Retinal pigment epithelial cell (primary cell): Measurements from ENCODE around the gene HEXD.

Experiments
- DNase-seq: peaks from one replicate; pipeline ENCODE4 v3.0.0-alpha.2; 2010; ENCODE audit warnings: low read depth
- H3K4me3 ChIP-seq: 2 replicates; pipeline ENCODE4 v1.5.1; 2011; ENCODE audit warnings: mild to moderate bottlenecking, low read length, control low read depth, moderate library complexity
- TF ChIP-seq, protein P1 (sequence below): conservative IDR thresholded peaks from 2 replicates; pipeline ENCODE4 v1.5.1; 2011; ENCODE audit warnings: low read depth, low read length, control low read depth, inconsistent platforms

Gene HEXD

GRCh38 chr17:82468692-82469091, 50.5 kb downstream of the HEXD start:
- no peak overlapping the region for H3K4me3 ChIP-seq
- TF ChIP-seq, protein P1, sequence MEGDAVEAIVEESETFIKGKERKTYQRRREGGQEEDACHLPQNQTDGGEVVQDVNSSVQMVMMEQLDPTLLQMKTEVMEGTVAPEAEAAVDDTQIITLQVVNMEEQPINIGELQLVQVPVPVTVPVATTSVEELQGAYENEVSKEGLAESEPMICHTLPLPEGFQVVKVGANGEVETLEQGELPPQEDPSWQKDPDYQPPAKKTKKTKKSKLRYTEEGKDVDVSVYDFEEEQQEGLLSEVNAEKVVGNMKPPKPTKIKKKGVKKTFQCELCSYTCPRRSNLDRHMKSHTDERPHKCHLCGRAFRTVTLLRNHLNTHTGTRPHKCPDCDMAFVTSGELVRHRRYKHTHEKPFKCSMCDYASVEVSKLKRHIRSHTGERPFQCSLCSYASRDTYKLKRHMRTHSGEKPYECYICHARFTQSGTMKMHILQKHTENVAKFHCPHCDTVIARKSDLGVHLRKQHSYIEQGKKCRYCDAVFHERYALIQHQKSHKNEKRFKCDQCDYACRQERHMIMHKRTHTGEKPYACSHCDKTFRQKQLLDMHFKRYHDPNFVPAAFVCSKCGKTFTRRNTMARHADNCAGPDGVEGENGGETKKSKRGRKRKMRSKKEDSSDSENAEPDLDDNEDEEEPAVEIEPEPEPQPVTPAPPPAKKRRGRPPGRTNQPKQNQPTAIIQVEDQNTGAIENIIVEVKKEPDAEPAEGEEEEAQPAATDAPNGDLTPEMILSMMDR, result no peak
- DNase-seq, result no peak

GRCh38 chr17:82470065-82470464, 51.9 kb downstream of the HEXD start:
- H3K4me3 ChIP-seq, result no peak overlapping the region
- no peak for DNase-seq
- TF ChIP-seq, protein P1, result no peak

DNA sequence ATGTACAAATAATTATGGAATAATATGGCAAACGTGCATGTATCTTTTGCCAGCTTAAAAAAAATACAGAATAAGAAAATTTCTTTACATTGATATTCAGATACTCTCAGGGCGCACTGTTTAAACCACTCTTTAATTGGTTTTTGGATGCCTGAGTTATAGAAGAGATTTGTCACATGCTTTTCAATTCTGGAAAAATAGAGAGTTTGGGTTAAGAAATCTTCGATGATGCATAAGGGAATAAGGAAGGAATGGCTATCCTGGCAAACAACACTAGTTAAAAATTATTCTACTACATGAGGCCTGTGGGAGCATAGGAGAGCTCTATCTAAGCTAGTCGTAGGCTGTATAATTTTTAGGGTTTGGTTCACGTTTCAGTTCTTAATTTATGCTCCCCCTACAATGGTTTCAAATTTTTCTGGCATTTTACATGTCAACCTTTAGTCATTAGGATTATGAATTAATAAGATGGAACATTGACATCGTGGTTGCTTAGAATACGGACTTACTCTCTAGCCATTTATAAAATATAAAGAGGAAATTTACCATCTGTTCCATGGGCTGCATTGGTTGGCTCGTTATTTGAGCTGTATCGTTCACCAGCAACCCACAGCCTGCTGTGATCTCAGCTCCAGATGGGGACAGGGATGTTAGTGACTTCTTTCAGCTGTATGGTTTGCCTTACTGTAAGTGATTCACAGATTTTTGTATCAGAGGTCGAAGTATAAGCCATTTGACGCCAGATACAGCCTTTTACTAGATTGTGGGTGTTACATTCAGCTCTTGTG, 56.3 kb downstream of the HEXD start:
- TF ChIP-seq, protein P1, result no peak
- DNase-seq, result no peak
- no peak overlapping the region for H3K4me3 ChIP-seq

- no peak for DNase-seq
- TF ChIP-seq, protein P1, result no peak
Observed at GRCh38 chr17:82475458-82475857, 57.3 kb downstream of the HEXD start.

DNA sequence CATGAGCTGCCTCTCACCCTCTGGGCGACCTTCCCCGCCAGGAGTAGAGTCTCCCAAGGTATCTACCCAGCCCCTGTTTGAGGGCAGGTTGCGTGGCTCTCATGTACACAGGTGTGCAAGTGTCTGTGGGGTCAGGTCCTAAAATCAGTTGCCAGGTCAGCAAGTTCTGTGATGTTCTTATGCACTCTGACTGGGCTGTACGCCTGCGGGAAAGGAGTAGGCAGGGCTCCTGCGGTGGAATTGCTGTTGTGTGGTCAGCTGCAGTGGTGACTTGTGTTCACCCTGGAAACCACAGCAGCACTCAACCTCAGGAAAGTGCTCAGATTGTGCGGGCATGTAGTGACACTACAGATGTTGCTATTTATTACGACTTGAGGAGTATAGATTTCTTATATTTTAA, 59.8 kb downstream of the HEXD start:
- H3K4me3 ChIP-seq, result no peak overlapping the region
- no peak for DNase-seq
- TF ChIP-seq, protein P1, result no peak

More at GRCh38 chr17:82475458-82475857, 57.3 kb downstream of the HEXD start:
- H3K4me3 ChIP-seq, result no peak overlapping the region

DNA sequence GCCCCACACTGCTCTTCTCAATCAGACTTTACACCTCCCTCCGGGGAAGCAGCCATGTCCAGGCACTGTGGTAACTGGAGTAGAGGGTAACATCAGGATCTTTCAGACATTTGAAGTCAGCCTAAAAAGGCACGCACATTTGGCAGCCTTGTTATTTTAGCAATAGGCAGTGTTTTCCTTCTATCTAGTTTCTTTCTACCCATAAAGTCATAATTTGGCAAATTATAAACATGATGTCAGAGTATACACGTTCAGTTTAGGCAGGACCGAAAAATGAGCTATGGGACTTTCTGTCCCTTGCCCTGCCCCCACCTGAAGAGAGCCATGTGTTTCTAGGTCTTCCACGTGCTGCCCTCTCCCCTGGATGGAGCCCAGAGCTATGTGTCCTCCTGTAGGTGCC, 61.5 kb downstream of the HEXD start:
- no peak for DNase-seq
- no peak overlapping the region for H3K4me3 ChIP-seq
- TF ChIP-seq, protein P1, result no peak

GRCh38 chr17:82480318-82480717, 62.2 kb downstream of the HEXD start:
- TF ChIP-seq, protein P1, result no peak
- H3K4me3 ChIP-seq, result no peak overlapping the region
- no peak for DNase-seq
